ENCODE data around the gene UGT1A9. TPM values are rescaled to one million over a fixed set of nuclear protein-coding genes. Genes with fewer than 3 reads are reported as not detected.

Gene UGT1A9
- total and polyA plus RNA-seq, 2 of the 4 experiments (the other 2 are of a cell fraction): not detected

- ChIA-PET POLR2A (ENCODE audit: unreplicated experiment) (no interaction called here), CTCF (no interaction called here)
- H4K91ac ChIP-seq (ENCODE audit: insufficient read depth, low read depth, low read length): no peak overlapping the region
- peaks cover 7% of the 10 kb centered on the region; the same call in 1 of the 2 replicates for H3K27me3 ChIP-seq (ENCODE audit: control insufficient read depth, insufficient read depth, low read length)
- WGBS, 2 experiments (ENCODE audit: extremely low coverage in 2 of 2, insufficient read length in 1 of 2): 100% methylated on average over 1 of the region's 3 CpGs; no CpG with 5 or more reads in 1 of the 2 experiments
- H3K9ac ChIP-seq (ENCODE audit: low read depth, low read length): no peak overlapping the region
- TF ChIP-seq ELK1 (IDR thresholded peaks at IDR 0.05; ENCODE audit: borderline replicate concordance, low read depth, low read length) (no peak), SMC3 (IDR thresholded peaks at IDR 0.05; ENCODE audit: low read depth, low read length) (no peak), CTCF (conservative IDR thresholded peaks at IDR 0.05; ENCODE audit: low read depth, low read length) (no peak), BHLHE40 (IDR thresholded peaks at IDR 0.05; ENCODE audit: low read depth, low read length) (no peak), RFX5 (IDR thresholded peaks at IDR 0.05; ENCODE audit: low read depth, low read length) (no peak), NFE2L2 (IDR thresholded peaks at IDR 0.05; ENCODE audit: low read depth, low read length) (no peak), POLR2A (IDR thresholded peaks at IDR 0.05; ENCODE audit: low read depth, low read length) (no peak), RCOR1 (IDR thresholded peaks at IDR 0.05; ENCODE audit: insufficient replicate concordance, low read length) (no peak), FOS (IDR thresholded peaks at IDR 0.05; ENCODE audit: low read depth, low read length) (no peak), CEBPB (IDR thresholded peaks at IDR 0.05; ENCODE audit: low read depth, low read length) (no peak)
- no peak overlapping the region for H2BK5ac ChIP-seq (ENCODE audit: low read depth, low read length, poor library complexity, severe bottlenecking)
- no peaks in the 10 kb centered on the region for H3K4me1 ChIP-seq (ENCODE audit: control insufficient read depth, insufficient read depth, low read length)
- H2BK15ac ChIP-seq (ENCODE audit: low read depth, low read length): no peak overlapping the region
- peak overlapping the region; percentile 66 for H2AK9ac ChIP-seq (replicated peaks; ENCODE audit: low read depth, low read length, poor library complexity)
- H3K9me3 ChIP-seq (ENCODE audit: control insufficient read depth, insufficient read depth, low read length): no peaks in the 10 kb centered on the region
- no peak overlapping the region for H2BK20ac ChIP-seq (ENCODE audit: low read depth, low read length)
- no peak overlapping the region for H4K8ac ChIP-seq (ENCODE audit: low read depth in 2 of 2, low read length in 2 of 2)
- no peak overlapping the region for H3K18ac ChIP-seq (ENCODE audit: low read depth, low read length)
- H3K4me2 ChIP-seq (ENCODE audit: low read depth, low read length): no peak overlapping the region
- BruUV-seq (replicated peaks): no TSS peak
- no peak overlapping the region for H3K23ac ChIP-seq (ENCODE audit: low read depth, low read length)
- ATAC-seq (ENCODE audit: low read depth) (peak; percentile 50), DNase-seq (peak; percentile 20)
- H4K5ac ChIP-seq (ENCODE audit: low read depth, low read length): no peak overlapping the region
- H3K14ac ChIP-seq (replicated peaks; ENCODE audit: low read depth, low read length): no peak overlapping the region
- no peaks in the 10 kb centered on the region for H3K79me1 ChIP-seq (ENCODE audit: low read depth in 1 of 2, low read length in 2 of 2)
- H3K56ac ChIP-seq (ENCODE audit: extremely low read depth, insufficient read depth, low read length): no peak overlapping the region
- H2BK120ac ChIP-seq (ENCODE audit: low read depth, low read length): no peak overlapping the region
- dilution Hi-C loops (cut with HindIII; ENCODE audit: low sequenced_read_pairs, unreplicated experiment) (no loop called here), intact Hi-C loops (cut with micrococcal nuclease) (no loop called here), in situ Hi-C loops (cut with MboI; ENCODE audit: low sequenced_read_pairs) (no loop called here)
- H2AK5ac ChIP-seq (ENCODE audit: low read depth, low read length): no peak overlapping the region
- no peak overlapping the region for H3K4ac ChIP-seq (ENCODE audit: low read depth, low read length)
- no peak overlapping the region for H2AFZ ChIP-seq (replicated peaks; ENCODE audit: low read length, poor library complexity)
- H3K4me3 ChIP-seq (ENCODE audit: insufficient read depth, low read depth, low read length): no peak overlapping the region
- H3K27ac ChIP-seq (ENCODE audit: insufficient read depth, low read length): no peak overlapping the region
- no peaks in the 10 kb centered on the region for H3K36me3 ChIP-seq (ENCODE audit: control insufficient read depth, insufficient read depth, low read length)
- no peaks in the 10 kb centered on the region for H4K20me1 ChIP-seq (ENCODE audit: insufficient read depth, low read length)
- H3K9me1 ChIP-seq (ENCODE audit: insufficient read depth, low read length): no peaks in the 10 kb centered on the region
Measured at GRCh38 chr2:233817361-233817911, 145.7 kb downstream of the UGT1A9 start.
